Stimulated activated CD4-positive, alpha-beta T cell treated with anti-CD3 and anti-CD28 coated beads, Interleukin-1b, Interleukin-23, amount 100 ng/mL, for 1 hour (primary cell): ENCODE results near the gene SETD3.

Source experiments
- DNase-seq, 2 donors: peaks; one replicate each; pipeline ENCODE4 v3.0.0-alpha.2; 2020; ENCODE audit warnings: low read depth in 2 of 2

Gene SETD3

GRCh38 chr14:99479906-99480869, at the start of gene SETD3:
TSS of gene SETD3 (minus strand) at chr14:99480859. CDS start at chr14:99465805, 15,054 bp downstream.
- DNase-seq = no peak

- no peak for DNase-seq
Measured at GRCh38 chr14:99529899-99530298, 49.2 kb upstream of the SETD3 start.

GRCh38 chr14:99527427-99528076, 46.9 kb upstream of the SETD3 start:
- DNase-seq = no peak

GRCh38 chr14:99527026-99527425, 46.4 kb upstream of the SETD3 start:
- DNase-seq = no peak

- DNase-seq = no peak
Measured at GRCh38 chr14:99525699-99526080, 45.0 kb upstream of the SETD3 start.

- no peak for DNase-seq
Measured at GRCh38 chr14:99524804-99525698, 44.4 kb upstream of the SETD3 start.

GRCh38 chr14:99524091-99524661, 43.5 kb upstream of the SETD3 start:
- DNase-seq = no peak

- no peak for DNase-seq
Measured at GRCh38 chr14:99523704-99524055, 43.0 kb upstream of the SETD3 start.

GRCh38 chr14:99522934-99523703, 42.5 kb upstream of the SETD3 start:
- no peak for DNase-seq

GRCh38 chr14:99522457-99522891, 41.8 kb upstream of the SETD3 start:
- DNase-seq = no peak

GRCh38 chr14:99522025-99522401, 41.4 kb upstream of the SETD3 start:
- DNase-seq = no peak

GRCh38 chr14:99521176-99522024, 40.7 kb upstream of the SETD3 start:
- DNase-seq = no peak

- no peak for DNase-seq
Measured at GRCh38 chr14:99520571-99521081, 40.0 kb upstream of the SETD3 start.

GRCh38 chr14:99519931-99520421, 39.3 kb upstream of the SETD3 start:
- no peak for DNase-seq

- DNase-seq = no peak
Measured at GRCh38 chr14:99519347-99519881, 38.8 kb upstream of the SETD3 start.

GRCh38 chr14:99518441-99519346, 38.0 kb upstream of the SETD3 start:
- DNase-seq = peak; percentile 74 to 80

- no peak for DNase-seq
Measured at GRCh38 chr14:99517643-99518381, 37.2 kb upstream of the SETD3 start.
